SU-DHL-6 (cell line): ENCODE results near the gene TMEM50B.

ENCODE experiments used
- H2AFZ ChIP-seq: fragments of 200-600 bp; sonication (generic); 2 replicates; pipeline ENCODE4 v1.6.1; 2014; ENCODE audit warnings: low read depth, mild to moderate bottlenecking, moderate library complexity, mixed read lengths, antibody characterized with exemption, low read length; ENCODE audit not compliant: severe bottlenecking
- H3F3A ChIP-seq: fragments of 200-600 bp; shearing (Covaris generic); 2 replicates; pipeline ENCODE4 v1.6.0; 2016; ENCODE audit warnings: antibody characterized with exemption, mild to moderate bottlenecking; ENCODE audit not compliant: insufficient read depth
- H3K27ac ChIP-seq: fragments of 200-600 bp; sonication (generic); 2 replicates; pipeline ENCODE4 v1.5.1; 2016; ENCODE audit warnings: low read depth, mild to moderate bottlenecking, low read length, moderate library complexity, mixed read lengths
- H3K27me3 ChIP-seq: fragments of 200-600 bp; sonication (generic), shearing (Covaris generic); 2 replicates; pipeline ENCODE4 v1.6.0; 2014; ENCODE audit warnings: mild to moderate bottlenecking, low read length
- H3K36me3 ChIP-seq: fragments of 200-600 bp; sonication (generic); 2 replicates; pipeline ENCODE4 v1.6.1; 2014; ENCODE audit warnings: mild to moderate bottlenecking, low read length, mixed read lengths
- H3K4me2 ChIP-seq: fragments of 300-600, 200-600 bp; shearing (Covaris generic), sonication (generic); 2 replicates; pipeline ENCODE4 v1.6.0; 2014; ENCODE audit warnings: low read length, low read depth, mild to moderate bottlenecking; ENCODE audit not compliant: poor library complexity, severe bottlenecking
- H3K4me3 ChIP-seq: fragments of 200-600 bp; sonication (generic); 2 replicates; pipeline ENCODE4 v1.5.1; 2014; ENCODE audit warnings: antibody characterized with exemption, low read length, mild to moderate bottlenecking, mixed read lengths; ENCODE audit not compliant: insufficient read depth, poor library complexity, severe bottlenecking
- H3K79me2 ChIP-seq: fragments of 200-600 bp; sonication (generic); 2 replicates; pipeline ENCODE4 v1.6.1; 2014; ENCODE audit warnings: mild to moderate bottlenecking, low read length, moderate library complexity; ENCODE audit not compliant: insufficient read depth
- H3K9ac ChIP-seq: fragments of 200-600 bp; sonication (generic); 2 replicates; pipeline ENCODE4 v1.7.0; 2014; ENCODE audit warnings: mild to moderate bottlenecking, low read length
- H3K9me2 ChIP-seq: fragments of 200-600 bp; sonication (generic); replicated peaks from 2 replicates; pipeline ENCODE4 v1.6.1; 2014; ENCODE audit warnings: low read length; ENCODE audit not compliant: insufficient read depth
- H3K9me3 ChIP-seq: fragments of 200-600 bp; sonication (generic); 2 replicates; pipeline ENCODE4 v1.6.1; 2014; ENCODE audit warnings: low read length, mixed read lengths; ENCODE audit not compliant: insufficient read depth
- H4K20me1 ChIP-seq: fragments of 200-600 bp; sonication (generic); 2 replicates; pipeline ENCODE4 v1.6.1; 2014; ENCODE audit warnings: low read depth, mild to moderate bottlenecking, antibody characterized with exemption, low read length, moderate library complexity, mixed read lengths
- EZH2phosphoT487 ChIP-seq: fragments of 200-600 bp; sonication (generic), shearing (Covaris generic); conservative IDR thresholded peaks from 2 replicates; pipeline ENCODE4 v1.6.1; 2018; ENCODE audit warnings: mild to moderate bottlenecking, antibody characterized with exemption, low read length, moderate library complexity, mixed read lengths
- TF ChIP-seq, protein P1 (sequence below): fragments of 200-600 bp; sonication (generic); IDR thresholded peaks from one replicate; pipeline ENCODE4 v1.5.1; 2017; ENCODE audit warnings: antibody characterized with exemption, mild to moderate bottlenecking, low read length, moderate library complexity; ENCODE audit not compliant: insufficient read depth, poor library complexity, severe bottlenecking

Gene TMEM50B

DNA sequence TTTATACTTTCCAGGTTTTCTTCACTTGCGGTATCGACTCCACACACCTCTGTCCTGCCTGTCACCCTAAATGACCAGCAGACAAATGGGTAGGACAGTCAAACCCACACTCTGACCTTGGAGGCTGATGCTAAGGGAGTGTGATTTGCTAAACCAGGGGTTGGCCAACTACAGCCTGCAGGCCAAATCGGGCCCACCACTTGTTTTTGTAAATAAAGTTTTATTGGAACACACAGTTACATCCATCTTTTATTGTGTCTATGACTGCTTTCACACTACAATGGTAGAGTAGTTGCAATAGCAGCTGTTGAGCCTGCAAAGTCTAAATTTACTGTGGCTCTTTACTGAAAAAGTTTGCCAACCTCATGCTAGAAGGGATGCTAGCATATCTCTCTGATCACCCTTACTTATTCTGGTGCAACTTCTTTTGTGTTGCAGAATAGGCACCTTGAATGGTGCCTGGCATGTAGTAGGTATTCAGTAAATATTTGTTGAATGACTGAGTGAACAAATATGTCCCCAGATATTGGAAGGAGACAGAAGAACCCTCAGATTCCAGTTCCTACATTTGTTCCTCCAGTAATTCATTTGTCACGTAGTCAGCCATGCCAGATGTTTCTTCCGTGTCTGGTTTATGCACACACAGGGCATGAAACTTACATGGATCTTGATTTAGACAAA is 57.9 kb downstream of the TMEM50B start:
- no peak overlapping the region for H3K9ac ChIP-seq
- no peaks in the 10 kb centered on the region; the same call in 1 of the 2 replicates for H4K20me1 ChIP-seq
- no peaks in the 10 kb centered on the region for H3K9me2 ChIP-seq
- H3K27ac ChIP-seq: no peak overlapping the region
- TF ChIP-seq, protein P1, sequence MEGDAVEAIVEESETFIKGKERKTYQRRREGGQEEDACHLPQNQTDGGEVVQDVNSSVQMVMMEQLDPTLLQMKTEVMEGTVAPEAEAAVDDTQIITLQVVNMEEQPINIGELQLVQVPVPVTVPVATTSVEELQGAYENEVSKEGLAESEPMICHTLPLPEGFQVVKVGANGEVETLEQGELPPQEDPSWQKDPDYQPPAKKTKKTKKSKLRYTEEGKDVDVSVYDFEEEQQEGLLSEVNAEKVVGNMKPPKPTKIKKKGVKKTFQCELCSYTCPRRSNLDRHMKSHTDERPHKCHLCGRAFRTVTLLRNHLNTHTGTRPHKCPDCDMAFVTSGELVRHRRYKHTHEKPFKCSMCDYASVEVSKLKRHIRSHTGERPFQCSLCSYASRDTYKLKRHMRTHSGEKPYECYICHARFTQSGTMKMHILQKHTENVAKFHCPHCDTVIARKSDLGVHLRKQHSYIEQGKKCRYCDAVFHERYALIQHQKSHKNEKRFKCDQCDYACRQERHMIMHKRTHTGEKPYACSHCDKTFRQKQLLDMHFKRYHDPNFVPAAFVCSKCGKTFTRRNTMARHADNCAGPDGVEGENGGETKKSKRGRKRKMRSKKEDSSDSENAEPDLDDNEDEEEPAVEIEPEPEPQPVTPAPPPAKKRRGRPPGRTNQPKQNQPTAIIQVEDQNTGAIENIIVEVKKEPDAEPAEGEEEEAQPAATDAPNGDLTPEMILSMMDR: no peak
- no peak for TF ChIP-seq EZH2phosphoT487
- H3K4me2 ChIP-seq: no peak overlapping the region
- H2AFZ ChIP-seq: no peak overlapping the region
- peaks cover 43% of the 10 kb centered on the region for H3K79me2 ChIP-seq
- H3F3A ChIP-seq: peaks cover 8% of the 10 kb centered on the region; the same call in 1 of the 2 replicates
- H3K36me3 ChIP-seq: peaks cover 22% of the 10 kb centered on the region
- H3K27me3 ChIP-seq: no peaks in the 10 kb centered on the region
- no peaks in the 10 kb centered on the region for H3K9me3 ChIP-seq
- H3K4me3 ChIP-seq: no peak overlapping the region

DNA sequence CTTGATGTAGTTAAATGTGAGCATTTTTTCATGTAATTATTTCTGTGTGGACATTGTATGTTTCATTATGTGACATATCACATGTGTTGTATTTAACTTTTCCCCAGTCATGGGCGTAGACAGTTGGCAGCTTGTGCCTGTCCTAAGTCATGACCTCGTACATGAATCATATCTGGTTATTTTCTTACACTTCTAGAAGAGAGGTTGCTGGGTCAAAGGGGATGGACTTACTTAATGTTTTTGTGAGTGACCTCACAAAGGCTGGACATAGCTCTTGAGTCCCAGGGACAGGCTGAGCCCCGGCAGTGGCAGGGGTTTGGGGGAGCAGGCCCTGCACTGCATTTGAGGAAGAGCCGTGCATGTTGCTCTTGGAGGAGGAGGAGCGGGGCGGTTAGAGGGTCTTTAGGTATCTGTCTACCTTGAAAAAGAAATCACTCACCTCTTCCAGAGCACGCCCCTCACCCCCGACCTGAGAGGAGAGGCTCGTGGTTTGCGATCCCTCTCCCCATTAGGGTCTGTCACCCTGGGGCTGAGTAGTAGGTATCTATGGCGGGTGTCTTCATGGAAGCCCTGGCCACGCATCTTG is 60.1 kb downstream of the TMEM50B start:
- no peak for TF ChIP-seq EZH2phosphoT487
- TF ChIP-seq, protein P1: no peak
- H3K9me3 ChIP-seq: no peaks in the 10 kb centered on the region
- H3F3A ChIP-seq: peaks cover 10% of the 10 kb centered on the region
- peaks cover 34% of the 10 kb centered on the region for H3K36me3 ChIP-seq
- peaks cover 65% of the 10 kb centered on the region for H3K79me2 ChIP-seq
- no peaks in the 10 kb centered on the region for H3K9me2 ChIP-seq
- 0 out of 2 replicates have a peak, but pooled peaks cover 3% of the 10 kb centered on the region for H4K20me1 ChIP-seq
- H3K27ac ChIP-seq: no peak overlapping the region
- H2AFZ ChIP-seq: no peak overlapping the region
- no peak overlapping the region for H3K9ac ChIP-seq
- H3K27me3 ChIP-seq: no peaks in the 10 kb centered on the region
- no peak overlapping the region for H3K4me3 ChIP-seq
- H3K4me2 ChIP-seq: no peak overlapping the region

DNA sequence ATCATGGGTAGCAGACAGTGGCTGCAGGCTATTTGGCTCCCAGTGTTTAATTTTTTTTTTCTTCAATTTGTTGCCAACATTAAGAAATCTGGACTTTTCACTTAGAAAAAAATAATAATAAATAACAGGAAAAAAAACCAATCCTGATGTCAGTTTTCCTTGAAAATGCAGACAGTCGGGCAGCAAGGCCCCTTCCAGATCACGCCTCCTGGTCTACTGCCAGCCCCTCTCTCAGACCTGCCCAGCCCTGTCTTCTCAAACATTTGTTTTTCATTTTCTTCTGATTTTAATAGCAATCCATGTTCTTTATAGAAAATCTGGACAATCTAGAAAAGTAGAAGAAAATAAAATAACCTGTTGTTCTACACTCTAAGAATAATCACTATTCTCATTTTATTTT is 61.1 kb downstream of the TMEM50B start:
- peaks cover 32% of the 10 kb centered on the region for H3K36me3 ChIP-seq
- H3K27ac ChIP-seq: no peak overlapping the region
- TF ChIP-seq, protein P1: no peak
- TF ChIP-seq EZH2phosphoT487: no peak

More for the DNA sequence above, 61.1 kb downstream of the TMEM50B start:
- H3K4me3 ChIP-seq: no peak overlapping the region
- no peak overlapping the region for H3K9ac ChIP-seq
- H3K9me2 ChIP-seq: no peaks in the 10 kb centered on the region
- H3K27me3 ChIP-seq: no peaks in the 10 kb centered on the region
- H3K4me2 ChIP-seq: no peak overlapping the region
- 0 out of 2 replicates have a peak, but pooled peaks cover 3% of the 10 kb centered on the region for H4K20me1 ChIP-seq
- H2AFZ ChIP-seq: no peak overlapping the region
- H3K9me3 ChIP-seq: no peaks in the 10 kb centered on the region
- peaks cover 74% of the 10 kb centered on the region for H3K79me2 ChIP-seq
- peaks cover 10% of the 10 kb centered on the region for H3F3A ChIP-seq
